Measurements from ENCODE around the gene EOLA2. TPM values are rescaled to one million over a fixed set of nuclear protein-coding genes. Genes with fewer than 3 reads are reported as not detected.
"Not testable (repeated sequence)": the region's sequence is repeated elsewhere in the genome, so short reads cannot be mapped to it uniquely, and the experiment has no call there.

Gene EOLA2
- total and polyA plus RNA-seq, 2 donors (not counting 1 experiment from before 2014, with no cell fraction given): 42.0 to 63.2 TPM

- H3K4me1 Mint-ChIP-seq; H3K4me1 ChIP-seq (ENCODE audit: control insufficient read depth in 2 of 2, insufficient read depth in 2 of 2, low read length in 2 of 2); H3K27me3 ChIP-seq (replicated peaks in 1 of 4; ENCODE audit: control extremely low read depth in 1 of 4, control insufficient read depth in 3 of 4, insufficient read depth in 4 of 4, low read length in 3 of 4); intact Hi-C loops (cut with micrococcal nuclease); H3K4me2 ChIP-seq (replicated peaks; ENCODE audit: low read depth, low read length, poor library complexity, severe bottlenecking); POLR2A ChIA-PET; H3K79me2 ChIP-seq (ENCODE audit: control insufficient read depth, insufficient read depth, low read length); H3K27ac Mint-ChIP-seq; H3K27me3 Mint-ChIP-seq; H3K9ac ChIP-seq (ENCODE audit: low read length); H3K9me3 Mint-ChIP-seq (ENCODE audit: insufficient read depth); H3K4me3 ChIP-seq (ENCODE audit: control extremely low read depth in 1 of 5, extremely low read depth in 1 of 5, insufficient read depth in 1 of 5, low read depth in 2 of 5, low read length in 4 of 5); H3K4me3 Mint-ChIP-seq; DNase-seq; H3K9me3 ChIP-seq (ENCODE audit: control extremely low read depth in 1 of 3, control insufficient read depth in 2 of 3, insufficient read depth in 1 of 3, low read length in 2 of 3); ATAC-seq (ENCODE audit: low read depth); H2AFZ ChIP-seq (ENCODE audit: insufficient read depth, low read depth, low read length, poor library complexity, severe bottlenecking); CTCF ChIA-PET; H4K20me1 ChIP-seq (ENCODE audit: control insufficient read depth, insufficient read depth, low read length, poor library complexity, severe bottlenecking); H3K27ac ChIP-seq (ENCODE audit: low read length in 2 of 2); H3K36me3 ChIP-seq (replicated peaks in 1 of 2; ENCODE audit: control extremely low read depth in 1 of 2, control insufficient read depth in 1 of 2, extremely low read depth in 1 of 2, insufficient read depth in 2 of 2, low read length in 1 of 2): not testable (repeated sequence)
- WGBS (ENCODE audit: insufficient coverage): no CpG with 5 or more reads among the region's 5 CpGs
Observed at GRCh38 chrX:149932970-149933369, 5.3 kb downstream of the EOLA2 start.

DNA sequence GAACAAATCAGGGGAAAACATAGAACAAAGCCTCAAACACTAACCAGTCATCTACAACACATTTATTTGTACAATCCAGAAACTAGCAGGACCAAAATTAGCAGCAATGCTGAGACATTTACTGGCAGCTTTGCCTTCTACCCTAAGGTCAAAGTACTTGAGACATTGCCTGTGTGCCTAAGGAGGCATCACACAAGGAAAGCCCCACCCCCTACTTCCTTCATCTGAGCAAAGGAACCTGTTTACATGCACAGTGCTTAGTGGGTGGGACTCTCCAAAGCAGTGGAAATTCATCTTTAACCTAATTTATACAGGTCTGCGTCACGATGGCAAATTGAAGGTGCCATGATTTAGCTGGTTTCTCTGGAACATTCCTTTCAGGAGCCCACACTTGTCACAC, 6.1 kb downstream of the EOLA2 start:
- H3K36me3 ChIP-seq (replicated peaks in 1 of 2; ENCODE audit: control extremely low read depth in 1 of 2, control insufficient read depth in 1 of 2, extremely low read depth in 1 of 2, insufficient read depth in 2 of 2, low read length in 1 of 2); H3K4me1 ChIP-seq (ENCODE audit: control insufficient read depth in 2 of 2, insufficient read depth in 2 of 2, low read length in 2 of 2); H3K4me3 ChIP-seq (ENCODE audit: control extremely low read depth in 1 of 5, extremely low read depth in 1 of 5, insufficient read depth in 1 of 5, low read depth in 2 of 5, low read length in 4 of 5); H3K27ac Mint-ChIP-seq; H3K4me3 Mint-ChIP-seq; H3K27me3 ChIP-seq (replicated peaks in 1 of 4; ENCODE audit: control extremely low read depth in 1 of 4, control insufficient read depth in 3 of 4, insufficient read depth in 4 of 4, low read length in 3 of 4); H3K4me2 ChIP-seq (replicated peaks; ENCODE audit: low read depth, low read length, poor library complexity, severe bottlenecking); H2AFZ ChIP-seq (ENCODE audit: insufficient read depth, low read depth, low read length, poor library complexity, severe bottlenecking); H4K20me1 ChIP-seq (ENCODE audit: control insufficient read depth, insufficient read depth, low read length, poor library complexity, severe bottlenecking); CTCF ChIA-PET; H3K9me3 Mint-ChIP-seq (ENCODE audit: insufficient read depth); H3K79me2 ChIP-seq (ENCODE audit: control insufficient read depth, insufficient read depth, low read length); H3K4me1 Mint-ChIP-seq; intact Hi-C loops (cut with micrococcal nuclease); DNase-seq; H3K9me3 ChIP-seq (ENCODE audit: control extremely low read depth in 1 of 3, control insufficient read depth in 2 of 3, insufficient read depth in 1 of 3, low read length in 2 of 3); H3K27ac ChIP-seq (ENCODE audit: low read length in 2 of 2); H3K9ac ChIP-seq (ENCODE audit: low read length); POLR2A ChIA-PET; H3K27me3 Mint-ChIP-seq; ATAC-seq (ENCODE audit: low read depth): not testable (repeated sequence)
- no CpG with 5 or more reads among the region's 2 CpGs for WGBS (ENCODE audit: insufficient coverage)

- ATAC-seq (ENCODE audit: low read depth); H3K79me2 ChIP-seq (ENCODE audit: control insufficient read depth, insufficient read depth, low read length); H3K9me3 ChIP-seq (ENCODE audit: control extremely low read depth in 1 of 3, control insufficient read depth in 2 of 3, insufficient read depth in 1 of 3, low read length in 2 of 3); H3K27ac ChIP-seq (ENCODE audit: low read length in 2 of 2); H3K9ac ChIP-seq (ENCODE audit: low read length); H3K27me3 ChIP-seq (replicated peaks in 1 of 4; ENCODE audit: control extremely low read depth in 1 of 4, control insufficient read depth in 3 of 4, insufficient read depth in 4 of 4, low read length in 3 of 4); H3K4me1 ChIP-seq (ENCODE audit: control insufficient read depth in 2 of 2, insufficient read depth in 2 of 2, low read length in 2 of 2); H4K20me1 ChIP-seq (ENCODE audit: control insufficient read depth, insufficient read depth, low read length, poor library complexity, severe bottlenecking); CTCF ChIA-PET; H3K9me3 Mint-ChIP-seq (ENCODE audit: insufficient read depth); H3K4me3 Mint-ChIP-seq; DNase-seq; H3K4me1 Mint-ChIP-seq; H2AFZ ChIP-seq (ENCODE audit: insufficient read depth, low read depth, low read length, poor library complexity, severe bottlenecking); intact Hi-C loops (cut with micrococcal nuclease); H3K36me3 ChIP-seq (replicated peaks in 1 of 2; ENCODE audit: control extremely low read depth in 1 of 2, control insufficient read depth in 1 of 2, extremely low read depth in 1 of 2, insufficient read depth in 2 of 2, low read length in 1 of 2); H3K4me3 ChIP-seq (ENCODE audit: control extremely low read depth in 1 of 5, extremely low read depth in 1 of 5, insufficient read depth in 1 of 5, low read depth in 2 of 5, low read length in 4 of 5); H3K27me3 Mint-ChIP-seq; H3K27ac Mint-ChIP-seq; POLR2A ChIA-PET; H3K4me2 ChIP-seq (replicated peaks; ENCODE audit: low read depth, low read length, poor library complexity, severe bottlenecking): not testable (repeated sequence)
- no CpG with 5 or more reads among the region's 4 CpGs for WGBS (ENCODE audit: insufficient coverage)
Observed at GRCh38 chrX:149931355-149931754, 6.9 kb downstream of the EOLA2 start.

- H3K27me3 Mint-ChIP-seq; H3K4me3 Mint-ChIP-seq; H3K9ac ChIP-seq (ENCODE audit: low read length); H3K9me3 Mint-ChIP-seq (ENCODE audit: insufficient read depth); H3K27me3 ChIP-seq (replicated peaks in 1 of 4; ENCODE audit: control extremely low read depth in 1 of 4, control insufficient read depth in 3 of 4, insufficient read depth in 4 of 4, low read length in 3 of 4); H3K4me1 Mint-ChIP-seq; intact Hi-C loops (cut with micrococcal nuclease); H2AFZ ChIP-seq (ENCODE audit: insufficient read depth, low read depth, low read length, poor library complexity, severe bottlenecking); H4K20me1 ChIP-seq (ENCODE audit: control insufficient read depth, insufficient read depth, low read length, poor library complexity, severe bottlenecking); H3K36me3 ChIP-seq (replicated peaks in 1 of 2; ENCODE audit: control extremely low read depth in 1 of 2, control insufficient read depth in 1 of 2, extremely low read depth in 1 of 2, insufficient read depth in 2 of 2, low read length in 1 of 2); H3K4me3 ChIP-seq (ENCODE audit: control extremely low read depth in 1 of 5, extremely low read depth in 1 of 5, insufficient read depth in 1 of 5, low read depth in 2 of 5, low read length in 4 of 5); H3K79me2 ChIP-seq (ENCODE audit: control insufficient read depth, insufficient read depth, low read length); ATAC-seq (ENCODE audit: low read depth); CTCF ChIA-PET; H3K4me2 ChIP-seq (replicated peaks; ENCODE audit: low read depth, low read length, poor library complexity, severe bottlenecking); H3K27ac Mint-ChIP-seq; DNase-seq; H3K27ac ChIP-seq (ENCODE audit: low read length in 2 of 2); H3K4me1 ChIP-seq (ENCODE audit: control insufficient read depth in 2 of 2, insufficient read depth in 2 of 2, low read length in 2 of 2); H3K9me3 ChIP-seq (ENCODE audit: control extremely low read depth in 1 of 3, control insufficient read depth in 2 of 3, insufficient read depth in 1 of 3, low read length in 2 of 3); POLR2A ChIA-PET: not testable (repeated sequence)
- WGBS (ENCODE audit: insufficient coverage): no CpG with 5 or more reads among the region's 7 CpGs
Observed at GRCh38 chrX:149929400-149929799, 8.9 kb downstream of the EOLA2 start, which contains the start of gene HSFX4. TSS of gene HSFX4 (plus strand) at chrX:149929573. CDS start at chrX:149929645, 72 bp downstream.
